Activated CD4-positive, alpha-beta T cell treated with anti-CD3 and anti-CD28 coated beads for 36 hours (primary cell): ENCODE data around the gene NFIC. TPM values are rescaled to one million over a fixed set of nuclear protein-coding genes. Genes with fewer than 3 reads are reported as not detected.
"Not testable (repeated sequence)": the region's sequence is repeated elsewhere in the genome, so short reads cannot be mapped to it uniquely, and the experiment has no call there.

Source experiments
- ATAC-seq: fragments of 200-7000 bp; cut with Tn5 transposase; one replicate; pipeline ENCODE4 v1.10.0; 2021; ENCODE audit warnings: mild to moderate bottlenecking, moderate library complexity
- CTCF ChIA-PET: fragments of 350-600 bp; sonication (Branson Sonifier 250); formaldehyde crosslinking; loops from one replicate; lab custom pipeline; 2021; ENCODE audit warnings: antibody characterized with exemption; lab: Charles Lee
- POLR2A ChIA-PET: fragments of 350-600 bp; sonication (Branson Sonifier 250); formaldehyde crosslinking; loops from one replicate; lab custom pipeline; 2021; ENCODE audit warnings: antibody characterized with exemption, inconsistent platforms; lab: Charles Lee
- DNase-seq: peaks from one replicate; pipeline ENCODE4 v3.0.0-alpha.2; 2020
- H3K27ac Mint-ChIP-seq: one replicate; pipeline ENCODE4 v1.8.0; 2021; ENCODE audit warnings: mixed read lengths
- H3K27me3 Mint-ChIP-seq: one replicate; pipeline ENCODE4 v1.8.0; 2021; ENCODE audit warnings: mixed read lengths
- H3K36me3 Mint-ChIP-seq: one replicate; pipeline ENCODE4 v1.8.0; 2021; ENCODE audit warnings: low read depth, mixed read lengths
- H3K4me1 Mint-ChIP-seq: one replicate; pipeline ENCODE4 v1.8.0; 2021; ENCODE audit warnings: mixed read lengths
- H3K4me3 Mint-ChIP-seq: one replicate; pipeline ENCODE4 v1.8.0; 2021; ENCODE audit warnings: mild to moderate bottlenecking, moderate library complexity, mixed read lengths
- H3K9me3 Mint-ChIP-seq: one replicate; pipeline ENCODE4 v1.8.0; 2021; ENCODE audit warnings: low read depth, mixed read lengths
- intact Hi-C, 2 experiments: fragments of 100-400 bp; cut with DNase I in 1 of 2; cut with micrococcal nuclease in 1 of 2; formaldehyde crosslinking; loops; one replicate each; pipeline versions ENCODE4 v1.14.2 to v1.15.1; 2022 to 2024; cut with DNase I, micrococcal nuclease
- total RNA-seq, 2 experiments: library from RNA; stranded (reverse); gene quantifications; one replicate each; pipeline ENCODE4 v1.2.3, GENCODE V29; 2021

NFIC gene
- total RNA-seq, 2 experiments from 2014 or later: 20.5 to 22.6 TPM

DNA sequence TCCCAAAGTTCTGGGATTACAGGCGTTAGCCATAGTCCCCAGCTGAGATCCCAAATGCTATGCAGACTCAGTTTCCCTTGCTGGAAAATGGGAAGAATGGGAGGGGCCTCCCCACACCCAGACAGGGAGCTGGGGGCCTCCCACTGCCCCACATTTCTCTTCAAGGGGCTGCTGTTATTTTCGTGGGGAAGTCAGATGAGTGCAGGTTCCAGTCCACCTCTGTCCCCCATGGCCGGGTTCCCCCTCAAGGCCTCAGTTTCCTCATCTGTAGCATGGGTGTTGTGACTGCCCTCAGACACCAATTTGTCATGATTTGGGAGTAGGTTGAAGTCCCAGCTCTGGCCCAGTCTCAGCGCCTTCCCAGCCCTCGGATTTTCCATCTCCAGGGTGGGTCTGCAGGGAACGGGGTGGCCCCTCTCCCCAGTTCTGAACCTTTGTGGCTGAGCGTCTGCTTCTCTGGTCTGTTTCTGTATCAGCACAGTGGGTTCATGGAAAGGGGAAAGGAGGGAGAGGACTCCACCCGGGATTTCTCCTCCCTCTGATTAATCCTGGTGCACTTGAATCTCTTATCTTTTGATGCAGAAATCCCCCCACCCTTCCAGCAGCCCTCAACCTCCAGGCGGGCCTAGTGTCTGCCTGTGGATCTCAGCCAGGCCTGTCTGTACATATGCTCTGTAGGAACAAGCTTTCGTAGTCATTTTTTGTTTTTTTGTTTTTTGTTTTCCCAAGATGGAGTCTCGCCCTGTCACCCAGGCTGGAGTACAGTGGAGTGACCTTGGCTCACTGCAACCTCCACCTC, 12.2 kb downstream of the NFIC start:
- ChIA-PET POLR2A (no interaction called here), CTCF (interaction anchor here (0.6 to 1.1 kb wide), 3 partner anchors 51 to 201 kb away, joined by 3 read pairs; no protein-coding TSS in a partner anchor)
- DNase-seq (no peak), ATAC-seq (no peak)
- H3K4me3 Mint-ChIP-seq: no peak overlapping the region
- H3K4me1 Mint-ChIP-seq: peaks cover 3% of the 10 kb centered on the region
- intact Hi-C loops: no loop called here
- no peaks in the 10 kb centered on the region for H3K9me3 Mint-ChIP-seq
- H3K27me3 Mint-ChIP-seq: no peaks in the 10 kb centered on the region
- no peak overlapping the region for H3K27ac Mint-ChIP-seq
- H3K36me3 Mint-ChIP-seq: peaks cover 9% of the 10 kb centered on the region

DNA sequence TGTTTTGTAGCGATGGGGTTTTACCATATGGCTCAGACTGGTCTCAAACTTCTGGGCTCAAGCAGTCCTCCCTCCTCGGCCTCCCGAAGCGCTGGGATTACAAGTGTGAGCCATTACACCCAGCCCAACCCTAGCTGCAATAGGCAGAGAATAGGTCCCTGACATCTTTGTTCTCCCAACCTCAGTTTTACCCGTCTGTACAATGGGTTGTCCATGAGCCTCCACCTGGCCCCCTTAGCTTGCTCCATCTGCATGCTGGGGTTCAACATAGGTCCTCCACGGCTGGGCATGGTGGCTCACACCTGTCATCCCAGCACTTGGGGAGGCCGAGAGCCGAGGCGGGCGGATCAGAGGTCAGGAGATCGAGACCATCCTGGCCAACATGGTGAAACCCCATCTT, 14.4 kb downstream of the NFIC start:
- DNase-seq (no peak), ATAC-seq (no peak)
- no peak overlapping the region for H3K4me3 Mint-ChIP-seq
- ChIA-PET POLR2A (no interaction called here), CTCF (no interaction called here)
- H3K36me3 Mint-ChIP-seq: peaks cover 9% of the 10 kb centered on the region
- H3K27me3 Mint-ChIP-seq: no peaks in the 10 kb centered on the region
- H3K9me3 Mint-ChIP-seq: no peaks in the 10 kb centered on the region
- H3K27ac Mint-ChIP-seq: no peak overlapping the region
- H3K4me1 Mint-ChIP-seq: peaks cover 8% of the 10 kb centered on the region
- intact Hi-C loops: no loop called here

- no peaks in the 10 kb centered on the region for H3K9me3 Mint-ChIP-seq
- no peak overlapping the region for H3K27ac Mint-ChIP-seq
- ChIA-PET CTCF (no interaction called here), POLR2A (no interaction called here)
- DNase-seq (no peak), ATAC-seq (no peak)
- no peaks in the 10 kb centered on the region for H3K27me3 Mint-ChIP-seq
- intact Hi-C loops: no loop called here
- H3K36me3 Mint-ChIP-seq: peaks cover 9% of the 10 kb centered on the region
- no peak overlapping the region for H3K4me3 Mint-ChIP-seq
- H3K4me1 Mint-ChIP-seq: peaks cover 8% of the 10 kb centered on the region
These were observed 15.5 kb downstream of the NFIC start for GRCh38 chr19:3381701-3382372.

GRCh38 chr19:3382460-3383100, 16.2 kb downstream of the NFIC start:
- Mint-ChIP-seq H3K27me3 (no peaks in the 10 kb centered on the region), H3K4me1 (peaks cover 8% of the 10 kb centered on the region), H3K27ac (no peak overlapping the region), H3K4me3 (no peak overlapping the region), H3K9me3 (no peaks in the 10 kb centered on the region), H3K36me3 (peaks cover 9% of the 10 kb centered on the region)
- intact Hi-C loops: no loop called here
- no peak for ATAC-seq
- no peak for DNase-seq
- CTCF ChIA-PET: no interaction called here
- POLR2A ChIA-PET: no interaction called here

DNA sequence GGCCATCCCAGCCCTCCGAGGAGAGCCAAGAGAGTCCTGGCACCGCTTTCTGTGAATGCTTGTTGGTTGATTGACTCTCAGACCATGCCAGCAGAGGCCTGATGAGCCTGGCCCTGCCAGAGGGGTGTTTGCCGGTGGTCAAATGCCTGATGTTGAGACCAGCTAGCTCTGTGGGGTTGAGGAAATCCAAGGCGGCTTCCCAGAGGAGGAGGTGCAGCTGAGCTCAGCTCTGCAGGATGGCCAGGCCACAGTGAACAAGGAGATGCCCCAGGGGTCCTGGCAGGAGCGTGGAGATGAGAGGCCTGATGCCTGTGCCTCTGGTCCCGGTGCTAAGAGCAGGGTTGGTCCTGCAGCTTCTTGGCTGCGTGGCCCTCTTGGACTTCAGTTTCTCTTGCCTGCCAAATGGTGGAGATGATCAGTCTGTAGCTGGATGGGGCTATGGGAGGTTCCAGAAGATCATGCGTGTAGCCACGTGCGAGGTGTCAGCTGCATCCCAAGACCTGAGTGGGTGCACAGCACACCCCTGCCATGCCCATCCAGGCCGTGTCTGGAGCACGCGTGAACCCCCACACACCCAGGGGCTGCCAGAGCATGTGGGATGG, 16.8 kb downstream of the NFIC start:
- H3K4me1 Mint-ChIP-seq: peaks cover 8% of the 10 kb centered on the region
- peaks cover 9% of the 10 kb centered on the region for H3K36me3 Mint-ChIP-seq
- DNase-seq (no peak), ATAC-seq (no peak)
- no peak overlapping the region for H3K4me3 Mint-ChIP-seq
- ChIA-PET CTCF (interaction anchor here (0.7 kb wide), 2 partner anchors 204 to 283 kb away, joined by 3 to 4 read pairs; no protein-coding TSS in a partner anchor), POLR2A (no interaction called here)
- intact Hi-C loops: no loop called here
- H3K27ac Mint-ChIP-seq: no peak overlapping the region
- H3K9me3 Mint-ChIP-seq: no peaks in the 10 kb centered on the region
- H3K27me3 Mint-ChIP-seq: no peaks in the 10 kb centered on the region

DNA sequence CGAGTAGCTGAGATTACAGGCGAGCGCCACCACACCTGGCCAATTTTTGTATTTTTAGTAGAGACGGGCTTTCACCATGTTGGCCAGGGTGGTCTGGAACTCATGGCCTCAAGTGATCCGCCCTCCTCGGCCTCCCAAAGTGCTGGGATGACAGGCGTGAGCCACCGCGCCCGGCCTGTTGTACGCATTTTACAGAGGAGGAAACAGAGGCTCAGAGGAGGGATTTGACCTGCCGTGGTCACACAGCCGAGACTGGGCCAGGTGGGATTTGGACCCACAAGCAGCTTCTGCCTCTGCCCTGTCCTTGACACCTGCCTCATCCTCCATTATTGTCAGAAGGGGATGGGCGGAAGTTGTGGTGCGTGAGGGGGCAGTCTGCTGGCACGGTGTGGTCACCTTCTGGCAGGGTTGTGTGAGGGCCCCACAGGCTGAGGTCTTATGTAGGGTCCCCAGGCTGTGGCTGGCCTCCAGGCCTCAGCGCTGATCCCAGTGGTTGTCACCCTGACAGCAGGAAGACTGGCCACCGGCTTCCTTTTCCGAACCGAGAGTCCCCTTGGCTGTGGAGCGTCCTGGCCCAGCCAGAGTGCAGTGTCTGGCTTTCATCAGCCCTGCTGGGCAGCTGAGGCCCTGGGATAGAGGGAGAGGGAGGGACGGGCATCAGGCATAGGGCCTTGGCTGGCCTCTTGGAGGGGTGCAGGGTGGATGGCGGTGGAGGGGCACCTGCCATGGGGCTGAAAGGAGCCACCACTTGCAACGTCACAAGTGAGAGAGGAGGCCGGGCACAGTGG, 20.3 kb downstream of the NFIC start:
- H3K27ac Mint-ChIP-seq: no peak overlapping the region
- ATAC-seq (no peak), DNase-seq (no peak)
- no peaks in the 10 kb centered on the region for H3K9me3 Mint-ChIP-seq
- intact Hi-C loops: no loop called here
- no peak overlapping the region for H3K4me3 Mint-ChIP-seq
- H3K4me1 Mint-ChIP-seq: peaks cover 8% of the 10 kb centered on the region
- CTCF ChIA-PET: interaction anchor here (0.6 kb wide), 1 partner anchor 28 kb away, joined by 3 read pairs; no protein-coding TSS in a partner anchor
- peaks cover 7% of the 10 kb centered on the region for H3K36me3 Mint-ChIP-seq
- POLR2A ChIA-PET: no interaction called here
- no peaks in the 10 kb centered on the region for H3K27me3 Mint-ChIP-seq

GRCh38 chr19:3387645-3388589, 21.5 kb downstream of the NFIC start:
- H3K4me3 Mint-ChIP-seq: no peak overlapping the region
- H3K27me3 Mint-ChIP-seq: no peaks in the 10 kb centered on the region
- POLR2A ChIA-PET: no interaction called here
- H3K27ac Mint-ChIP-seq: no peak overlapping the region
- ATAC-seq (no peak), DNase-seq (no peak)
- intact Hi-C loops: no loop called here
- no peaks in the 10 kb centered on the region for H3K36me3 Mint-ChIP-seq
- CTCF ChIA-PET: interaction anchor here (0.6 kb wide), 1 partner anchor 85 kb away, joined by 4 read pairs; no protein-coding TSS in a partner anchor
- H3K4me1 Mint-ChIP-seq: peaks cover 5% of the 10 kb centered on the region
- H3K9me3 Mint-ChIP-seq: no peaks in the 10 kb centered on the region

GRCh38 chr19:3389446-3389778, 23.0 kb downstream of the NFIC start:
- H3K27ac Mint-ChIP-seq: no peak overlapping the region
- no peaks in the 10 kb centered on the region for H3K9me3 Mint-ChIP-seq
- no peaks in the 10 kb centered on the region for H3K36me3 Mint-ChIP-seq
- H3K4me1 Mint-ChIP-seq: peaks cover 4% of the 10 kb centered on the region
- DNase-seq (no peak), ATAC-seq (no peak)
- no peaks in the 10 kb centered on the region for H3K27me3 Mint-ChIP-seq
- intact Hi-C loops: no loop called here
- no peak overlapping the region for H3K4me3 Mint-ChIP-seq
- POLR2A ChIA-PET: no interaction called here
- CTCF ChIA-PET: interaction anchor here (0.6 kb wide), 1 partner anchor 75 kb away, joined by 3 read pairs; no protein-coding TSS in a partner anchor

DNA sequence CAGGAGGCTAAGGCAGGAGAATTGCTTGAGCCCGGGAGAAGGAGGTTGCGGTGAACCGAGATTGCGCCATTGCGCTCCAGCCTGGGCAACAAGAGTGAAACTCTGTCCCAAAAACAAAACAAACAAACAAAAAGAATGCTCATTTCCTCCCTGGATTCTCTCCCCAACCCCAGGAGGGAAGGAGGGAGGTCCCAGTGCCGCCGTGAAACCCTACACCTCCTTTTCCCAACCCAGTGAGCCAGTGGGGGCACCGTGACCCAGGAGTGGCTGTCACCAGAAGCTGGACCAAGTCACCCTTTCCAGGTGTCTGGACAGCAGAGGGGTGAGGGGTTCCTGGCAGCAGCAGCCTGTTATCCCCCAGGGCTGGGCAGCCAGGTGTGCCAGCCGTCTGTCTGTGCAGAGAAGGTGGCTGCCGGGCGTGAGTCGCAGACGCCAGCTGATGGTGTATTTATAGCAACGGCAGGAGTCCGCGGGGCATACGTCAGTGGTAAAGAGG, 23.5 kb downstream of the NFIC start:
- CTCF ChIA-PET: interaction anchor here (0.6 kb wide), 1 partner anchor 75 kb away, joined by 3 read pairs; no protein-coding TSS in a partner anchor
- Mint-ChIP-seq H3K4me3 (no peak overlapping the region), H3K9me3 (no peaks in the 10 kb centered on the region), H3K4me1 (peaks cover 2% of the 10 kb centered on the region), H3K27me3 (no peaks in the 10 kb centered on the region), H3K36me3 (no peaks in the 10 kb centered on the region), H3K27ac (no peak overlapping the region)
- no peak for ATAC-seq
- intact Hi-C loops: no loop called here
- no peak for DNase-seq
- POLR2A ChIA-PET: no interaction called here

DNA sequence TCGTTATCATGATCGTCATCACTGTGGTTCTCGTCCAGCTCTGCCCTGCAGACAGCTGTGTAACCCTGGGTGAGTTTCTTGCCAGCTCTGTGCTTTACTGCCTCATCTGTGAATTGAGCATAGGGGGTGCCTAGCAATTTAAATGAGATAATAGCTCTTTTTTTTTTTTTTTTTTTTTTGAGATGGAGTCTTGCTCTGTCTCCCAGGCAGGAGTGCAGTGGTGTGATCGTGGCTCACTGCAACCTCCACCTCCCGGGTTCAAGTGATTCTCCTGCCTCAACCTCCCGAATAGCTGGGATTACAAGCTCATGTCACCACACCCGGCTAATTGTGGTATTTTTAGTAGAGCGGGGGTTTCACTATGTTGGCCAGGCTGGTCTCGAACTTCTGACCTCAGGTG, 25.5 kb downstream of the NFIC start:
- H3K36me3 Mint-ChIP-seq, H3K9me3 Mint-ChIP-seq, H3K4me3 Mint-ChIP-seq, DNase-seq, ATAC-seq, H3K27me3 Mint-ChIP-seq, POLR2A ChIA-PET, intact Hi-C loops, H3K4me1 Mint-ChIP-seq, H3K27ac Mint-ChIP-seq: not testable (repeated sequence)
- CTCF ChIA-PET: interaction anchor here (0.6 kb wide), 1 partner anchor 87 kb away, joined by 3 read pairs; no protein-coding TSS in a partner anchor
